Activated gamma-delta T cell (primary cell): ENCODE data around the gene KHDRBS1.
"Not testable (repeated sequence)": the region's sequence is repeated elsewhere in the genome, so short reads cannot be mapped to it uniquely, and the experiment has no call there.

ENCODE experiments used
- DNase-seq: peaks from one replicate; lab custom pipeline; 2025; lab: John Stamatoyannopoulos, UW

KHDRBS1 gene

GRCh38 chr1:32014199-32014947 is 705 bp downstream of the KHDRBS1 start:
- DNase-seq = no peak

GRCh38 chr1:32014948-32015273 is 1.2 kb downstream of the KHDRBS1 start:
- no peak for DNase-seq

GRCh38 chr1:32020339-32020738 is 6.7 kb downstream of the KHDRBS1 start:
- DNase-seq = no peak

GRCh38 chr1:32021574-32022018 is 7.9 kb downstream of the KHDRBS1 start:
- DNase-seq = not testable (repeated sequence)

- no peak for DNase-seq
Measured at GRCh38 chr1:32023351-32023750, 9.7 kb downstream of the KHDRBS1 start.

- DNase-seq = no peak
Measured at GRCh38 chr1:32025515-32025914, 11.8 kb downstream of the KHDRBS1 start.

GRCh38 chr1:32028746-32029145 is 15.1 kb downstream of the KHDRBS1 start:
- no peak for DNase-seq

GRCh38 chr1:32031578-32032274 is 18.1 kb downstream of the KHDRBS1 start:
- DNase-seq = no peak

- DNase-seq = no peak
Measured at GRCh38 chr1:32032275-32032615, 18.6 kb downstream of the KHDRBS1 start.

- no peak for DNase-seq
Measured at GRCh38 chr1:32035119-32035518, 21.5 kb downstream of the KHDRBS1 start.

GRCh38 chr1:32040711-32041110 is 27.0 kb downstream of the KHDRBS1 start:
- DNase-seq = no peak

GRCh38 chr1:32042330-32042729 is 28.7 kb downstream of the KHDRBS1 start:
- no peak for DNase-seq

- no peak for DNase-seq
Measured at GRCh38 chr1:32044234-32044633, 30.6 kb downstream of the KHDRBS1 start.

- DNase-seq = no peak
Measured at GRCh38 chr1:32045772-32046171, 32.1 kb downstream of the KHDRBS1 start.

GRCh38 chr1:32047701-32048100 is 34.0 kb downstream of the KHDRBS1 start:
- no peak for DNase-seq

- DNase-seq = no peak
Measured at GRCh38 chr1:32048440-32048839, 34.8 kb downstream of the KHDRBS1 start.

- DNase-seq = no peak
Measured at GRCh38 chr1:32051706-32052105, 38.0 kb downstream of the KHDRBS1 start.

- no peak for DNase-seq
Measured at GRCh38 chr1:32052887-32053286, 39.2 kb downstream of the KHDRBS1 start.

- DNase-seq = no peak
Measured at GRCh38 chr1:32055416-32055815, 41.7 kb downstream of the KHDRBS1 start.

- DNase-seq = no peak
Measured at GRCh38 chr1:32056598-32056997, 42.9 kb downstream of the KHDRBS1 start.

- DNase-seq = no peak
Measured at GRCh38 chr1:32060914-32061313, 47.2 kb downstream of the KHDRBS1 start.

GRCh38 chr1:32062867-32063230 is 49.2 kb downstream of the KHDRBS1 start:
- DNase-seq = no peak

- DNase-seq = no peak
Measured at GRCh38 chr1:32063261-32063681, 49.6 kb downstream of the KHDRBS1 start.
